WTC11 (cell line): Measurements from ENCODE around the gene DNAJB9. TPM values are rescaled to one million over a fixed set of nuclear protein-coding genes. Genes with fewer than 3 reads are reported as not detected.

Experiments used
- ATAC-seq: fragments of 200-7000 bp; cut with Tn5 transposase; 2 replicates; pipeline ENCODE4 v1.10.0; 2021; ENCODE audit warnings: mild to moderate bottlenecking, moderate library complexity
- CTCF ChIA-PET: fragments of 300-600 bp; sonication (Branson Sonifier 250); formaldehyde crosslinking; loops from one replicate; lab custom pipeline; 2021; ENCODE audit warnings: antibody characterized with exemption; lab: Charles Lee
- POLR2A ChIA-PET: fragments of 350-600 bp; sonication (Branson Sonifier 250); formaldehyde crosslinking; loops from one replicate; lab custom pipeline; 2021; ENCODE audit warnings: antibody characterized with exemption; lab: Charles Lee
- DNase-seq: peaks from one replicate; pipeline ENCODE4 v3.0.0; 2021; ENCODE audit warnings: low spot score
- H3K27ac Mint-ChIP-seq: 2 replicates; pipeline ENCODE4 v1.8.0; 2021; ENCODE audit warnings: mixed read lengths
- H3K27me3 Mint-ChIP-seq: 2 replicates; pipeline ENCODE4 v1.8.0; 2021; ENCODE audit warnings: low read depth, mild to moderate bottlenecking, moderate library complexity, mixed read lengths
- H3K36me3 Mint-ChIP-seq: 2 replicates; pipeline ENCODE4 v1.8.0; 2021; ENCODE audit warnings: mixed read lengths
- H3K4me1 Mint-ChIP-seq: 2 replicates; pipeline ENCODE4 v1.8.0; 2022; ENCODE audit warnings: mixed read lengths
- H3K4me3 Mint-ChIP-seq: 2 replicates; pipeline ENCODE4 v1.8.0; 2021; ENCODE audit warnings: mild to moderate bottlenecking, moderate library complexity, mixed read lengths
- H3K9me3 Mint-ChIP-seq: 2 replicates; pipeline ENCODE4 v1.8.0; 2021; ENCODE audit warnings: mixed read lengths
- ATF3 ChIP-seq: sonication (generic); formaldehyde crosslinking; conservative IDR thresholded peaks from 2 replicates; pipeline ENCODE4 v1.8.1; 2022; ENCODE audit warnings: mild to moderate bottlenecking, missing genetic modification reagents
- CDX4 ChIP-seq: fragments of 250-450 bp; sonication (Bioruptor Pico); IDR thresholded peaks from 2 replicates; pipeline ENCODE4 v1.9.0; 2021; ENCODE audit warnings: moderate library complexity, mild to moderate bottlenecking, inconsistent platforms, borderline replicate concordance
- E2F1 ChIP-seq: sonication (generic); formaldehyde crosslinking; IDR thresholded peaks from 2 replicates; pipeline ENCODE4 v1.8.0; 2022; ENCODE audit warnings: mild to moderate bottlenecking, missing genetic modification reagents
- FOXK1 ChIP-seq: sonication (generic); formaldehyde crosslinking; IDR thresholded peaks from 2 replicates; pipeline ENCODE4 v1.8.0; 2022; ENCODE audit warnings: mild to moderate bottlenecking, moderate library complexity, missing genetic modification reagents
- FOXP1 ChIP-seq: sonication (generic); formaldehyde crosslinking; IDR thresholded peaks from 2 replicates; pipeline ENCODE4 v1.8.0; 2022; ENCODE audit warnings: missing genetic modification reagents, mild to moderate bottlenecking, moderate library complexity, borderline replicate concordance
- HMGXB4 ChIP-seq: sonication (generic); formaldehyde crosslinking; IDR thresholded peaks from 2 replicates; pipeline ENCODE4 v1.8.1; 2023; ENCODE audit warnings: mild to moderate bottlenecking, moderate library complexity, missing genetic modification reagents
- MXD4 ChIP-seq: fragments of 250-450 bp; sonication (Bioruptor Pico); IDR thresholded peaks from 2 replicates; pipeline ENCODE4 v1.8.0; 2021; ENCODE audit warnings: mild to moderate bottlenecking, moderate library complexity, borderline replicate concordance
- NFYB ChIP-seq: sonication (generic); formaldehyde crosslinking; conservative IDR thresholded peaks from 2 replicates; pipeline ENCODE4 v1.8.0; 2022; ENCODE audit warnings: low read depth, missing genetic modification reagents
- NR2C2 ChIP-seq: sonication (generic); formaldehyde crosslinking; IDR thresholded peaks from 2 replicates; pipeline ENCODE4 v1.8.0; 2022; ENCODE audit warnings: mild to moderate bottlenecking, missing genetic modification reagents
- PRDM15 ChIP-seq: sonication (generic); formaldehyde crosslinking; IDR thresholded peaks from 2 replicates; pipeline ENCODE4 v1.8.0; 2022; ENCODE audit warnings: missing genetic modification reagents
- PREB ChIP-seq: sonication (generic); formaldehyde crosslinking; IDR thresholded peaks from 2 replicates; pipeline ENCODE4 v1.8.1; 2022; ENCODE audit warnings: mild to moderate bottlenecking, missing genetic modification reagents, moderate library complexity, borderline replicate concordance
- SP1 ChIP-seq: sonication (generic); formaldehyde crosslinking; conservative IDR thresholded peaks from 2 replicates; pipeline ENCODE4 v1.8.1; 2022; ENCODE audit warnings: missing genetic modification reagents
- TP53 ChIP-seq: sonication (generic); formaldehyde crosslinking; IDR thresholded peaks from 2 replicates; pipeline ENCODE4 v1.8.1; 2023; ENCODE audit warnings: mild to moderate bottlenecking, missing genetic modification reagents
- USF1 ChIP-seq: sonication (generic); formaldehyde crosslinking; IDR thresholded peaks from 2 replicates; pipeline ENCODE4 v1.8.0; 2022; ENCODE audit warnings: mild to moderate bottlenecking, missing genetic modification reagents
- ZMAT4 ChIP-seq: fragments of 250-450 bp; sonication (Bioruptor Pico); IDR thresholded peaks from 2 replicates; pipeline ENCODE4 v1.9.0; 2021; ENCODE audit warnings: mild to moderate bottlenecking
- ZNF532 ChIP-seq: fragments of 250-450 bp; sonication (Bioruptor Pico); IDR thresholded peaks from 2 replicates; pipeline ENCODE4 v1.9.0; 2021; ENCODE audit warnings: mild to moderate bottlenecking, borderline replicate concordance
- total RNA-seq: library from RNA; stranded (reverse); gene quantifications from 3 replicates; pipeline ENCODE4 v1.2.3, GENCODE V29; 2021

The DNAJB9 gene
- total RNA-seq, 1 experiment from 2014 or later, result 6.6 TPM

GRCh38 chr7:108569381-108570145, at the start of gene DNAJB9, which contains the start of gene THAP5 (continued):
- peak; percentile 58; the same call in 1 of the 2 replicates for TF ChIP-seq NR2C2 (CRISPR knock-in tag)
- peak; percentile 93 for TF ChIP-seq FOXP1
- no peak for TF ChIP-seq CDX4 (CRISPR knock-in tag)
- TF ChIP-seq HMGXB4 (CRISPR knock-in tag), result peak; percentile 72; the same call in 1 of the 2 replicates
- no peak for TF ChIP-seq TP53 (CRISPR knock-in tag)
- peak; percentile 100 for TF ChIP-seq FOXK1 (CRISPR knock-in tag)
- no peak for TF ChIP-seq MXD4 (CRISPR knock-in tag)
- peak; percentile 65; the same call in 1 of the 2 replicates for TF ChIP-seq ZNF532 (CRISPR knock-in tag)
- no peak for TF ChIP-seq ZMAT4 (CRISPR knock-in tag)
- TF ChIP-seq SP1 (CRISPR knock-in tag), result peak; percentile 88
- TF ChIP-seq NFYB (CRISPR knock-in tag), result peak; percentile 83
- no peak; the same call in 1 of the 2 replicates for TF ChIP-seq ATF3 (CRISPR knock-in tag)

GRCh38 chr7:108522780-108523179, 46.9 kb upstream of the DNAJB9 start:
- Mint-ChIP-seq H3K4me1 (peaks cover 49% of the 10 kb centered on the region), H3K36me3 (peaks cover 4% of the 10 kb centered on the region), H3K27me3 (no peaks in the 10 kb centered on the region), H3K9me3 (no peaks in the 10 kb centered on the region), H3K27ac (peak overlapping the region; percentile 6; the same call in 1 of the 2 replicates), H3K4me3 (peak overlapping the region; percentile 47)
- no peak for DNase-seq
- ATAC-seq, result no peak
- CTCF ChIA-PET, result interaction anchor here (0.8 to 1.3 kb wide), 2 partner anchors 26 to 67 kb away, joined by 3 to 5 read pairs; partner anchors contain the start of gene NRCAM
- POLR2A ChIA-PET, result no interaction called here
- TF ChIP-seq E2F1 (CRISPR knock-in tag) (no peak), PREB (CRISPR knock-in tag) (no peak), USF1 (CRISPR knock-in tag) (no peak), PRDM15 (no peak)
